ENCODE data around the gene HIBCH. TPM values are rescaled to one million over a fixed set of nuclear protein-coding genes. Genes with fewer than 3 reads are reported as not detected.

The HIBCH gene
- total and polyA plus RNA-seq, 2 of the 4 experiments (the other 2 are of a cell fraction) = 8.8 to 11.9 TPM

GRCh38 chr2:190302052-190302451 lies 17.6 kb downstream of the HIBCH start:
- in situ Hi-C loops (cut with MboI; ENCODE audit: low sequenced_read_pairs) = no loop called here
- Histone ChIP-seq H3K36me3 (ENCODE audit: control insufficient read depth, insufficient read depth, low read length) (0 out of 2 replicates have a peak, but pooled peaks cover 2% of the 10 kb centered on the region), H3K9ac (ENCODE audit: low read depth, low read length) (no peak overlapping the region), H3K9me3 (ENCODE audit: control insufficient read depth, insufficient read depth, low read length) (no peaks in the 10 kb centered on the region), H3K14ac (replicated peaks; ENCODE audit: low read depth, low read length) (no peak overlapping the region), H2BK15ac (ENCODE audit: low read depth, low read length) (no peak overlapping the region), H3K18ac (ENCODE audit: low read depth, low read length) (no peak overlapping the region), H3K27me3 (ENCODE audit: control insufficient read depth, insufficient read depth, low read length) (no peaks in the 10 kb centered on the region), H3K4me2 (ENCODE audit: low read depth, low read length) (no peak overlapping the region), H4K20me1 (ENCODE audit: insufficient read depth, low read length) (no peaks in the 10 kb centered on the region), H4K8ac (ENCODE audit: low read depth in 2 of 2, low read length in 2 of 2) (no peak overlapping the region), H2AK9ac (replicated peaks; ENCODE audit: low read depth, low read length, poor library complexity) (no peak overlapping the region), H4K5ac (ENCODE audit: low read depth, low read length) (no peak overlapping the region), H3K4me1 (ENCODE audit: control insufficient read depth, insufficient read depth, low read length) (no peaks in the 10 kb centered on the region), H3K4ac (ENCODE audit: low read depth, low read length) (no peak overlapping the region), H3K23ac (ENCODE audit: low read depth, low read length) (no peak overlapping the region), H3K27ac (ENCODE audit: insufficient read depth, low read length) (no peak overlapping the region), H3K56ac (ENCODE audit: extremely low read depth, insufficient read depth, low read length) (no peak overlapping the region), H2AK5ac (ENCODE audit: low read depth, low read length) (no peak overlapping the region), H3K9me1 (ENCODE audit: insufficient read depth, low read length) (no peaks in the 10 kb centered on the region), H2BK20ac (ENCODE audit: low read depth, low read length) (no peak overlapping the region), H2BK5ac (ENCODE audit: low read depth, low read length, poor library complexity, severe bottlenecking) (no peak overlapping the region), H4K91ac (ENCODE audit: insufficient read depth, low read depth, low read length) (no peak overlapping the region), H3K4me3 (ENCODE audit: insufficient read depth, low read depth, low read length) (no peak overlapping the region), H3K79me1 (ENCODE audit: low read depth in 1 of 2, low read length in 2 of 2) (peaks cover 3 to 8% of the 10 kb centered on the region in 2 experiments), H2BK120ac (ENCODE audit: low read depth, low read length) (no peak overlapping the region), H2AFZ (replicated peaks; ENCODE audit: low read length, poor library complexity) (no peak overlapping the region)
- no peak for DNase-seq
- no peak for TF ChIP-seq SMC3 (IDR thresholded peaks at IDR 0.05; ENCODE audit: low read depth, low read length)
- TF ChIP-seq USF2 (IDR thresholded peaks at IDR 0.05; ENCODE audit: low read depth, low read length) = no peak
- no peak for TF ChIP-seq MAFK (IDR thresholded peaks at IDR 0.05; ENCODE audit: low read depth, low read length)
- ChIA-PET POLR2A (ENCODE audit: unreplicated experiment) (no interaction called here), CTCF (no interaction called here)
- dilution Hi-C loops (cut with HindIII; ENCODE audit: low sequenced_read_pairs, unreplicated experiment) = no loop called here
- no peak for ATAC-seq (ENCODE audit: low read depth)
- intact Hi-C loops (cut with micrococcal nuclease) = no loop called here
- WGBS, 2 experiments (ENCODE audit: extremely low coverage in 2 of 2, insufficient read length in 1 of 2) = no CpG with 5 or more reads among the region's 1 CpG
- BruUV-seq (replicated peaks) = no TSS peak
